Measurements from ENCODE around the gene SSBP2.

SSBP2 gene

GRCh38 chr5:81389025-81389424, 361.9 kb downstream of the SSBP2 start:
- DNase-seq (ENCODE audit: low read depth), result no peak

DNA sequence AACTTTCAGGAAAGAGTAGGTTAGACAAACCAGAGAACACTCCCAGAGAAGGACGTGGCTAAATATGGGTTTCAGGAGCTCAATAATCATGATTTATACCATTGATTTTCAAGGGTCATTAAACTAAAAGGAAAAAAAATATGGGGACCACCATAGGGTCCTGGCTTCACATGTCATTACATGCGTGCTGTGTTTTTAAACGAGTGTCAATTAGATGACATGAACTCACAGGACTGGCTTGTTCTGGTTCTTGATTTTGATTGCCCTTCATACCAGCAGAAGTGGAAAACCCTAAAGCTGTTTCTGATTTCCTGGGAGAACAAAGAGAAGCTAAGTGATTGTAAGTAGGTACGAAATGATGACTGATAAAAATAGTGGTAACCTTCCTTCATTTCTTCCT, 362.7 kb downstream of the SSBP2 start:
- DNase-seq (ENCODE audit: low read depth), result no peak

DNA sequence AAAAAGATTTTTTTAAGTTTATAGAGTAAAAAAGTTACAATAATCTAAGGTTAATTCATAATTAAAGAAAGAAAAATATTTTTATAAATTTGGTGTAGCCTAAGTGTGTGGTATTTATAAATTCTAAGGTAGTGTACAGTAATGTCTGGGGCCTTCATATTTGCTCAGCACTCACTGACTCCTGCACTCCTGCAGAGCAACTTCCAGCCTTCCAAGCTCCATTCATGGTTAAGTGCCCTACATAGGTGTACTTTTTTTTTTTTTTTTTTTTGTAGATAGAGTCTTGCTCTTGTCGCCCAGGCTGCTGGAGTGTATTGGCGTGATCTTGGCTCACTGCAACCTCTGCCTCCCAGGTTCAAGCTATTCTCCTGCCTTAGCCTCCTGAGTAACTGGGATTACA, 367.0 kb downstream of the SSBP2 start:
- DNase-seq (ENCODE audit: low read depth), result no peak

DNA sequence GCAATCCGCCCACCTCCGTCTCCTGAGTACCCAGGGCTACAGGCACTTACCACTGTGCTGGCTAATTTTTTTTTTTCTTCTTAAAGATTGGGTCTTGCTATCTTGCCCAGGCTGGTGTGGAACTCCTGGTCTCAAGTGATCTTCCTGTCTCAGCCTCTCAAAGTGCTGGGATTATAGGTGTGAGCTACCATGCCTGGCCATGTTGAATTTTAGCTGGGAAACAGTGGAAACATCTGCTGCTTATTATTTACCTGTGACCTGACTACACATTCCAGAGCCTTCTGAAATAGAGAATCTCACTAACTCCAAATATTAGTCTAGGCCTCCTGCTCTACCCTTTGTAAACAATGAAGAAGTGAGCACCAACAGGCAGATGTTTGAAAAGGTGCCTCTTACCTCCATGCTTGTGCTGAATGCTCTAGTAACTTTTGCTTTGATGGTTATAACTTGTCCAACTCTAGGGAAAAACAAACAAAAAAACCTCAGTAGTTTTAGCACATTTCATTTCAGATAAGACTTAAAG, 379.5 kb downstream of the SSBP2 start:
- no peak for DNase-seq (ENCODE audit: low read depth)

DNA sequence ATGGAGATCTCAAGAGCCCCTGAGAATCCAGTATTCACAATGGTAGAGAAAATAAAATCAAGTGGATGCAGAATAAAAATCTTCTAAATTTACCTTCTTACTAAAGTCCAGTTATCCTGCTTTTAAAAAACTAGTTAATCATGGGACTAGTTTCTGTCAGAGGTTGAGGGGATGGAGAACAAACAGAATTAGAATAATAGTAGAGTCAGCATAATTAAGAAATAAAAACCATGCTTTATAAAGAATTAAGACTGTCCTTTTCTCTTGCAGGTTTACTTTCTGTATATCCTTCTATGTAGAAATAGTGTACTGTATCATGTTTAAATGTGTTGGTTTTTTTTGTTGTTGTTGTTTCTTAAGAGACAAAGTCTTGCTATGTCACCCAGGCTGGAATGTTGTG, 380.0 kb downstream of the SSBP2 start:
- no peak for DNase-seq (ENCODE audit: low read depth)

DNA sequence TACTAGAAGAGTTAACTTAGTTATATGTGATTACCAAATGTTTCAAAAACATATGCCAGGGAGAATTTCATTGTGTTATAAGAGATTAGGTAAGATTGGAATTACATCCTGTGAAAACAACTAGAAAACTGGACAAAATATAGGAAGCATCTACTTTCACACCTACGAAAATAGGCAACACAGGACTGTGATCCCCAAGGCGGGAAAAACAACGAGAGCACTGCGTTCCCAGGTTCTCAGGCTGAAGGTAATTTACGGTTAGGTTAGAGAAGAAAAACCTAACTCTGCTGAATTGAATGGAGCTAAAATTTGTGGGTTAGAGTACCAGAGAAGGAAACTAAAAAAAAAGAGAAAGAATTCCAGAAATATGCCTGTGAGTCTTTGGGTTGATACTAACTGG, 385.4 kb downstream of the SSBP2 start:
- DNase-seq (ENCODE audit: low read depth), result no peak

DNA sequence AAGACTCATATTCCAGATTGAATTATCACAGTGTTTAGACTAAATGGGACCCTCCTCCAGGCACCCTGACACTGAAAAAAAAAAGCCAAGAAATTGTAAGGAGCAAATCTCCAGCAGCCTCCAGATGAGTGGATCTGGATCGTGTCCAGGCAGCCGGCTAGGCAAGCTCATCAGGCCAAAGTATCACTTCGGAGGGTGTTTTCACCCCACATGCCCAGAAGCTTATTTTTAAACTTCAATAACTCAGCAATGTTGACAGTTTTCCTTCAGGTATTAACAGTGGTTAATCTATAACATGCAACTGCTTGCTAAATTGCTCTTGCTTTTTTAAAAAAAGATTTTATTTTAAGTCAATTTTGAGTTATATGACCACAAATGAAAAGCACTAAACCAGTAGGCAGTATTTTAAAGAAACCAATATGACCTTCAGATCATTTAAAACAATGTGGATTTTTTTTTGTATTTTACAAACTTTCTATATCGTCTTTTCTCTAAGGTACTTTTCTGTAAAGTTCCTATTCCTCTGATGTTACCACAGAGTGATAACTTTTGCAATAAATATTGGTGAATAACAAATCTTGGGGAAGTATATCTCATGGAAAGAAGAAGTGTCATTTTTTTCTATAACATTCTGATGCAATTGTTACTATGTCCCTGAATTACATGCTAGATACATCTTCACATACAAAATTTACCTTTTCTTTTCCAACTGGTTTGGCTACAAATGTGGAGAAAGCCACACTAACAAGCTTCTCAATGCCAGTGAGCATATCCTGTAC, 387.6 kb downstream of the SSBP2 start:
- DNase-seq (ENCODE audit: low read depth), result no peak

Measured in activated gamma-delta T cell treated with anti-CD3 and anti-CD28 coated beads, Interleukin-2, amount 50 U/mL, for 16 hours (primary cell).